ENCODE measurements around the gene SIKE1. TPM values are rescaled to one million over a fixed set of nuclear protein-coding genes. Genes with fewer than 3 reads are reported as not detected.
A peak's percentile ranks its signal among the peaks of the same experiment; 100 is the strongest.

SIKE1 gene
- polyA plus RNA-seq, 1 donor (not counting 4 experiments of a cell fraction or from before 2014, with no cell fraction given): 40.3 TPM

DNA sequence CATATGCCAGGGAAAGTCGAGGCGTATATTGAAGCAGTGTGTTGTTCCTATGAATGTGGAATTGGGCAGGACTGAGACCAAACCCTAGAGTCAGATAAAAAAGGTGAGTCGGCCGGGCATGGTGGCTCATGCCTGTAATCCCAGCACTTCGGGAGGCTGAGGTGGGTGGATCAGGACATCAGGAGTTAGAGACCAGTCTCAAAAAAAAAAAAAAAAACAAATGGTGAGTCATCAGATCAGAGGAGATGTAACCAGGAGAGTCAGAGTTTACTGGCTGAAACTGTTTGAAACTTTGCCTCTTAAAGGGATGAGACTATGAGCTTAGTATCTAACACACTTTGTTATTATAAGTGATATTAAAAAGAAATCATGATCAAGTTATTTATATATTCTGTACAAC is 47.8 kb upstream of the SIKE1 start:
- Histone ChIP-seq H4K20me1 (ENCODE audit: control insufficient read depth, extremely low read depth, insufficient read depth, low read length) (no peaks in the 10 kb centered on the region), H3K4me1 (ENCODE audit: control insufficient read depth, extremely low read depth, insufficient read depth, low read length) (peaks cover 16% of the 10 kb centered on the region), H3K9me3 (ENCODE audit: control insufficient read depth, low read depth, low read length) (no peaks in the 10 kb centered on the region), H3K27me3 (ENCODE audit: control insufficient read depth, extremely low read depth, insufficient read depth, low read length) (no peaks in the 10 kb centered on the region), H3K4me3 (ENCODE audit: control insufficient read depth in 2 of 3, extremely low read depth in 1 of 3, insufficient read depth in 2 of 3, low read depth in 1 of 3, low read length in 3 of 3) (no peak overlapping the region), H2AFZ (ENCODE audit: control insufficient read depth, low read length) (peak overlapping the region; percentile 46), H3K36me3 (ENCODE audit: control insufficient read depth in 2 of 2, extremely low read depth in 1 of 2, insufficient read depth in 2 of 2, low read length in 2 of 2) (no peaks in the 10 kb centered on the region), H3K79me2 (ENCODE audit: control insufficient read depth, insufficient read depth, low read length) (no peaks in the 10 kb centered on the region), H3K4me2 (ENCODE audit: control insufficient read depth, extremely low read depth, insufficient read depth, low read depth, low read length) (peak overlapping the region; percentile 48), H3K9me1 (ENCODE audit: control insufficient read depth, extremely low read depth, insufficient read depth, low read length) (no peaks in the 10 kb centered on the region), H3K9ac (ENCODE audit: control insufficient read depth, extremely low read depth, insufficient read depth, low read length) (no peak overlapping the region), H3K27ac (ENCODE audit: control insufficient read depth, insufficient read depth, low read length) (peak overlapping the region; percentile 66)
- FAIRE-seq: no peak
- dilution Hi-C loops (cut with MboI; ENCODE audit: extremely low pct_ligation_motif_present, low sequenced_read_pairs): no loop called here
- DNase-seq (ENCODE audit: low read depth, low spot score): peak; percentile 9
- TF ChIP-seq, protein P1, sequence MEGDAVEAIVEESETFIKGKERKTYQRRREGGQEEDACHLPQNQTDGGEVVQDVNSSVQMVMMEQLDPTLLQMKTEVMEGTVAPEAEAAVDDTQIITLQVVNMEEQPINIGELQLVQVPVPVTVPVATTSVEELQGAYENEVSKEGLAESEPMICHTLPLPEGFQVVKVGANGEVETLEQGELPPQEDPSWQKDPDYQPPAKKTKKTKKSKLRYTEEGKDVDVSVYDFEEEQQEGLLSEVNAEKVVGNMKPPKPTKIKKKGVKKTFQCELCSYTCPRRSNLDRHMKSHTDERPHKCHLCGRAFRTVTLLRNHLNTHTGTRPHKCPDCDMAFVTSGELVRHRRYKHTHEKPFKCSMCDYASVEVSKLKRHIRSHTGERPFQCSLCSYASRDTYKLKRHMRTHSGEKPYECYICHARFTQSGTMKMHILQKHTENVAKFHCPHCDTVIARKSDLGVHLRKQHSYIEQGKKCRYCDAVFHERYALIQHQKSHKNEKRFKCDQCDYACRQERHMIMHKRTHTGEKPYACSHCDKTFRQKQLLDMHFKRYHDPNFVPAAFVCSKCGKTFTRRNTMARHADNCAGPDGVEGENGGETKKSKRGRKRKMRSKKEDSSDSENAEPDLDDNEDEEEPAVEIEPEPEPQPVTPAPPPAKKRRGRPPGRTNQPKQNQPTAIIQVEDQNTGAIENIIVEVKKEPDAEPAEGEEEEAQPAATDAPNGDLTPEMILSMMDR (optimal IDR thresholded peaks at IDR 0.05 in 1 of 3, IDR thresholded peaks at IDR 0.05 in 1 of 3, conservative IDR thresholded peaks at IDR 0.05 in 1 of 3; ENCODE audit: extremely low read depth in 1 of 3, insufficient read depth in 2 of 3, low read length in 3 of 3): no peak
- no peak for TF ChIP-seq EZH2 (IDR thresholded peaks at IDR 0.05; ENCODE audit: low read length)

DNA sequence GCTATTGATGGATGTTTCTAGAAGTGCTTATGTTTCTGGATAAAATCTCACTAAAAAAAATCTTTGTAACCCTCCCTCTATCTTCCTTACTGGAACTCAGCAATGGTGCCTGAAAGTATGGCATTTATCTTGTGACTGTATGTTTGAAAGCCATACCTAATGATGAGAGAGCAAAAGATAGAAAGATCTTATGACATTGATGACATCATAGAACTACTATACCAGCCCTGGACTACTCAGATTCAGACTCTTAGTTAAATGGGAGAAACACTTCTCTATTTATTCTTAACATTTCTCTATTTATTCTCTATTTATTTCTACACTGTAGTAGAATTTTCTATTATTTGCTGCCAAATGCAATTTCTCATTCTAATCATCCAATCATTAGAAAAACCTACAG is 41.5 kb upstream of the SIKE1 start:
- no peaks in the 10 kb centered on the region for H3K27me3 ChIP-seq (ENCODE audit: control insufficient read depth, extremely low read depth, insufficient read depth, low read length)
- H3K4me2 ChIP-seq (ENCODE audit: control insufficient read depth, extremely low read depth, insufficient read depth, low read depth, low read length): no peak overlapping the region
- no peaks in the 10 kb centered on the region for H3K9me1 ChIP-seq (ENCODE audit: control insufficient read depth, extremely low read depth, insufficient read depth, low read length)
- no peaks in the 10 kb centered on the region for H3K4me1 ChIP-seq (ENCODE audit: control insufficient read depth, extremely low read depth, insufficient read depth, low read length)
- no peak overlapping the region for H3K4me3 ChIP-seq (ENCODE audit: control insufficient read depth in 2 of 3, extremely low read depth in 1 of 3, insufficient read depth in 2 of 3, low read depth in 1 of 3, low read length in 3 of 3)
- no peak for TF ChIP-seq EZH2 (IDR thresholded peaks at IDR 0.05; ENCODE audit: low read length)
- TF ChIP-seq, protein P1 (optimal IDR thresholded peaks at IDR 0.05 in 1 of 3, IDR thresholded peaks at IDR 0.05 in 1 of 3, conservative IDR thresholded peaks at IDR 0.05 in 1 of 3; ENCODE audit: extremely low read depth in 1 of 3, insufficient read depth in 2 of 3, low read length in 3 of 3): no peak
- FAIRE-seq (no peak), DNase-seq (ENCODE audit: low read depth, low spot score) (no peak)
- no peak overlapping the region for H2AFZ ChIP-seq (ENCODE audit: control insufficient read depth, low read length)
- no peak overlapping the region for H3K27ac ChIP-seq (ENCODE audit: control insufficient read depth, insufficient read depth, low read length)
- H3K79me2 ChIP-seq (ENCODE audit: control insufficient read depth, insufficient read depth, low read length): no peaks in the 10 kb centered on the region
- H4K20me1 ChIP-seq (ENCODE audit: control insufficient read depth, extremely low read depth, insufficient read depth, low read length): no peaks in the 10 kb centered on the region
- dilution Hi-C loops (cut with MboI; ENCODE audit: extremely low pct_ligation_motif_present, low sequenced_read_pairs): no loop called here
- H3K9ac ChIP-seq (ENCODE audit: control insufficient read depth, extremely low read depth, insufficient read depth, low read length): no peak overlapping the region
- no peaks in the 10 kb centered on the region for H3K36me3 ChIP-seq (ENCODE audit: control insufficient read depth in 2 of 2, extremely low read depth in 1 of 2, insufficient read depth in 2 of 2, low read length in 2 of 2)
- H3K9me3 ChIP-seq (ENCODE audit: control insufficient read depth, low read depth, low read length): no peaks in the 10 kb centered on the region

Data from keratinocyte (primary cell).